ENCODE data around the gene JPH3. TPM values are rescaled to one million over a fixed set of nuclear protein-coding genes. Genes with fewer than 3 reads are reported as not detected.
"Not testable (repeated sequence)": the region's sequence is repeated elsewhere in the genome, so short reads cannot be mapped to it uniquely, and the experiment has no call there.

JPH3 gene
- total RNA-seq, 4 donors from 2014 or later = 0.22 to 1.1 (median 0.29) TPM; not detected in 1

DNA sequence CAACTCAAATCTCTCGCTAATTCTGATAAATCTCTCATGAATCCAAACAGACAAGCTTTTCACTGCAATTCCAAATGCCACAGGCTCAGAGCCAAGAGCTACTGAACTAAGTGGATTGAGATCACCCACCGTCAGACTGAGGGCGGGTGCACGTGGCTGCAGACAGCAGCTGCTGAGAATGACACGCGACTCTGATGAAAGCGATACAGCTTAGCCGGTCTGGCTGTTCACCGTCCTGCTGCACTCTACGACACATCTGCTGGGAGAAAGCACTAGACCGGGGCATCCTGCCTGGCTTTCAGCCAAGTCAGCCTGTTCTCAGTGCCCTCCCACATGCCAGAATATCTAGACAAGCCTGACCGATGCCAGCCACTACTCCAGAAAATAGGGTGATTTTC, 120.9 kb downstream of the JPH3 start:
- WGBS, 2 donors = 10 to 24% methylated on average over 9 to 12 of the region's 12 CpGs

GRCh38 chr16:87724490-87725291, 122.4 kb downstream of the JPH3 start:
- no peak for DNase-seq
- Histone ChIP-seq H3K4me1 (peaks cover 5 to 19% of the 10 kb centered on the region in 2 donors), H3K27me3 (no peaks in the 10 kb centered on the region), H3K9me3 (no peaks in the 10 kb centered on the region), H3K27ac (no peak overlapping the region), H3K4me3 (replicated peaks in 1 of 3) (no peak overlapping the region), H3K36me3 (peaks cover 2 to 4% of the 10 kb centered on the region in 2 donors)
- intact Hi-C loops (cut with DNase I) = no loop called here
- WGBS, 2 donors = 89 to 93% methylated on average over 19 of the region's 19 CpGs
- TF ChIP-seq POLR2A (IDR thresholded peaks at IDR 0.05) (no peak), CTCF (IDR thresholded peaks at IDR 0.05) (no peak)

More for the DNA sequence above, 120.9 kb downstream of the JPH3 start:
- H3K27me3 ChIP-seq = no peaks in the 10 kb centered on the region
- DNase-seq = peak; percentile 96 to 97
- H3K4me1 ChIP-seq = peaks cover 5 to 19% of the 10 kb centered on the region in 2 donors
- intact Hi-C loops (cut with DNase I) = no loop called here
- no peak overlapping the region for H3K4me3 ChIP-seq (replicated peaks in 1 of 3)
- TF ChIP-seq CTCF (IDR thresholded peaks at IDR 0.05) = no peak
- peak in 1 of 2 donors; percentile 3 for TF ChIP-seq POLR2A (IDR thresholded peaks at IDR 0.05)
- peaks cover 0 to 2% of the 10 kb centered on the region in 2 donors for H3K36me3 ChIP-seq
- no peaks in the 10 kb centered on the region for H3K9me3 ChIP-seq
- peak overlapping the region in 1 of 3 donors; percentile 43 for H3K27ac ChIP-seq

- Histone ChIP-seq H3K9me3 (no peaks in the 10 kb centered on the region), H3K27me3 (no peaks in the 10 kb centered on the region), H3K36me3 (peaks cover 0 to 5% of the 10 kb centered on the region in 2 donors), H3K27ac (no peak overlapping the region), H3K4me1 (peaks cover 5 to 19% of the 10 kb centered on the region in 2 donors), H3K4me3 (replicated peaks in 1 of 3) (no peak overlapping the region)
- intact Hi-C loops (cut with DNase I) = no loop called here
- WGBS, 2 donors = 77 to 81% methylated on average over 28 of the region's 28 CpGs
- DNase-seq = peak; percentile 55 to 56
- no peak for TF ChIP-seq CTCF (IDR thresholded peaks at IDR 0.05)
- TF ChIP-seq POLR2A (IDR thresholded peaks at IDR 0.05) = no peak
These were observed 123.4 kb downstream of the JPH3 start for GRCh38 chr16:87725596-87726235.

DNA sequence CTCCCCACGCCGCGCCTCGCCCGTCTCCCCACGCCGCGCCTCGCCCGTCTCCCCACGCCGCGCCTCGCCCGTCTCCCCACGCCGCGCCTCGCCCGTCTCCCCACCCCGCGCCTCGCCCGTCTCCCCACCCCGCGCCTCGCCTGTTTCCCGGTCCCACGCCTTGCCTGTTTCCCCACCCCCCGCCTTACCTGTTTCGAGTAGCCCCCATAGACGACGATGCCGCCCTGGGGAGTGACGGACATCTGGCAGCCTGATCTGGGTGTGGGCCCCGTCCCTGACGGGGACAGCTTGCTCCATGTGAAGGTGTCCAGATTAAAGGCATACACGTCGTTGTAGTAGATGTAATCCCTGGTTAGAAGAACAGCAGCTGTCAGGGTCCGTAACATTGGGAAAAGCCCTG, 124.3 kb downstream of the JPH3 start:
- DNase-seq; H3K9me3 ChIP-seq; intact Hi-C loops (cut with DNase I); H3K27me3 ChIP-seq; H3K4me3 ChIP-seq (replicated peaks in 1 of 3); H3K36me3 ChIP-seq; H3K27ac ChIP-seq: not testable (repeated sequence)
- peaks cover 5 to 19% of the 10 kb centered on the region in 2 donors for H3K4me1 ChIP-seq
- 96 to 97% methylated on average over 12 to 15 of the region's 40 CpGs for WGBS, 2 donors

DNA sequence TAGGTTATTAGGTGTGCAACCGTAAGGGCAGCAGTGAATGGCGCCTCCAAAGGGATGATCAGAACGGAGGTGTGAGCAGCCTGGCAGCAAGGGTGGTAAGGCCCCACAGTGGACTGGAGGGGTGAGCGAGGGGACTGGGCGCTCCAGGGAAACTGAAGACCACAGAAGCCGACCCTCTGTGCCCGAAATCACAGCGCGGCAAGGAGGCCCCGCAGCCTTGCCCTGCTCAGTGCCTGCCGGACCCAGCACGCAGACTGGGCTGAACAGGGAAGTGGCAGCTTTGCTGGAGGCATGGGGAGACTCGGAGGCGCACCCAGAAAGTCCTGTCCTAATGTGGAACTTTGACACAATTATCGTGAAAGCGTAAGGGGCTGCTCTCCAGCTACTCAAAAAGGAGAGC, 125.0 kb downstream of the JPH3 start:
- no peak for DNase-seq
- Histone ChIP-seq H3K36me3 (peaks cover 0 to 5% of the 10 kb centered on the region in 2 donors), H3K27ac (no peak overlapping the region), H3K4me1 (peaks cover 5 to 15% of the 10 kb centered on the region in 2 donors), H3K4me3 (replicated peaks in 1 of 3) (no peak overlapping the region), H3K27me3 (no peaks in the 10 kb centered on the region), H3K9me3 (no peaks in the 10 kb centered on the region)
- TF ChIP-seq CTCF (IDR thresholded peaks at IDR 0.05) (no peak), POLR2A (IDR thresholded peaks at IDR 0.05) (no peak)
- WGBS, 2 donors = 93 to 94% methylated on average over 14 to 16 of the region's 16 CpGs
- intact Hi-C loops (cut with DNase I) = no loop called here
